HCT116 (cell line): ENCODE results near the gene CCSER1. TPM values are rescaled to one million over a fixed set of nuclear protein-coding genes. Genes with fewer than 3 reads are reported as not detected.

Source experiments
- ATAC-seq: fragments of 200-7000 bp; cut with Tn5 transposase; 2 replicates; pipeline ENCODE4 v1.9.1; 2020; ENCODE audit warnings: mild to moderate bottlenecking, moderate library complexity
- BruUV-seq: library from RNA; stranded (reverse); fragments of 400-500 nt; replicated peaks from 2 replicates; lab custom pipeline; 2021; lab: Mats Ljungman, UMichigan
- CTCF ChIA-PET: fragments of 300-600 bp; sonication (Branson Sonifier 250); formaldehyde crosslinking; loops from one replicate; lab custom pipeline; 2021; ENCODE audit warnings: antibody characterized with exemption; lab: Charles Lee
- POLR2A ChIA-PET: fragments of 300-600, 350-600 bp; sonication (Branson Sonifier 250); formaldehyde crosslinking; loops from one replicate; lab custom pipeline; 2021; ENCODE audit warnings: antibody characterized with exemption; lab: Charles Lee
- RAD21 ChIA-PET, 2 experiments: fragments of 300-600 bp; sonication (Branson Sonifier 250); formaldehyde crosslinking; loops; one replicate each; lab custom pipeline; 2023; ENCODE audit warnings: low total read pairs in 2 of 2; ENCODE audit not compliant: uncharacterized antibody in 2 of 2, unreplicated experiment in 2 of 2, low non-redundant PET in 1 of 2; lab: Charles Lee
- DNase-seq: peaks from one replicate; pipeline ENCODE4 v3.0.0-alpha.2; 2010; ENCODE audit warnings: low read depth, low spot score
- H2AFZ ChIP-seq: fragments of 200-600 bp; shearing (Covaris generic), sonication (generic); 2 replicates; pipeline ENCODE4 v1.6.1; 2017; ENCODE audit warnings: low read depth, mixed run types, mixed read lengths, antibody characterized with exemption, low read length; ENCODE audit not compliant: poor library complexity, severe bottlenecking
- H3K27ac ChIP-seq: 2 replicates; pipeline ENCODE4 v1.5.1; 2012; ENCODE audit warnings: low read depth, low read length
- H3K27me3 ChIP-seq: fragments of 200-600 bp; sonication (generic); 2 replicates; pipeline ENCODE4 v1.6.1; 2016; ENCODE audit warnings: mixed run types, low read length, mixed read lengths; ENCODE audit not compliant: insufficient read depth
- H3K36me3 ChIP-seq, 2 experiments: fragments of 200-500 bp in 1 of 2; fragments of 200-600 bp in 1 of 2; sonication (Bioruptor generic) in 1 of 2; sonication (generic) in 1 of 2; 2 replicates each; pipeline versions ENCODE4 v1.5.1 to v1.6.1; 2014 to 2016; ENCODE audit warnings: low read length in 2 of 2, inconsistent platforms in 1 of 2, mixed read lengths in 1 of 2, mixed run types in 1 of 2; ENCODE audit not compliant: insufficient read depth in 2 of 2, control insufficient read depth in 1 of 2
- H3K4me1 ChIP-seq, 2 experiments: fragments of 200-600 bp in 1 of 2; sonication (generic) in 1 of 2; 2 replicates each; pipeline versions ENCODE4 v1.5.1 to v1.6.1; 2012 to 2017; ENCODE audit warnings: low read length in 2 of 2, inconsistent platforms in 1 of 2, mild to moderate bottlenecking in 1 of 2, mixed read lengths in 1 of 2, mixed run types in 1 of 2, moderate library complexity in 1 of 2; ENCODE audit not compliant: insufficient read depth in 2 of 2, control insufficient read depth in 1 of 2
- H3K4me2 ChIP-seq: fragments of 200-600 bp; sonication (generic); 2 replicates; pipeline ENCODE4 v1.6.1; 2017; ENCODE audit warnings: mixed run types, low read length, mixed read lengths
- H3K4me3 ChIP-seq, 2 experiments: fragments of 200-600 bp in 1 of 2; sonication (generic) in 1 of 2; replicated peaks in 1 of 2; 2 replicates each; pipeline ENCODE4 v1.5.1; 2011 to 2016; ENCODE audit warnings: low read length in 2 of 2, control low read depth in 1 of 2, low read depth in 1 of 2, mild to moderate bottlenecking in 1 of 2, mixed read lengths in 1 of 2, mixed run types in 1 of 2
- H3K79me2 ChIP-seq: fragments of 200-600 bp; sonication (generic); 2 replicates; pipeline ENCODE4 v1.6.1; 2017; ENCODE audit warnings: mild to moderate bottlenecking, mixed run types, low read length, moderate library complexity, mixed read lengths; ENCODE audit not compliant: insufficient read depth
- H3K9ac ChIP-seq: fragments of 200-600 bp; sonication (generic); 2 replicates; pipeline ENCODE4 v1.6.1; 2016; ENCODE audit warnings: low read length, mixed read lengths
- H3K9me2 ChIP-seq: fragments of 200-600 bp; sonication (generic), shearing (Covaris generic); 2 replicates; pipeline ENCODE4 v1.6.1; 2017; ENCODE audit warnings: mixed run types, mild to moderate bottlenecking, moderate library complexity; ENCODE audit not compliant: insufficient read depth
- H3K9me3 ChIP-seq, 2 experiments: fragments of 200-500 bp in 1 of 2; fragments of 200-600 bp in 1 of 2; sonication (Bioruptor generic) in 1 of 2; sonication (generic) in 1 of 2; 2 replicates each; pipeline ENCODE4 v1.6.1; 2014 to 2017; ENCODE audit warnings: low read length in 2 of 2, mixed read lengths in 2 of 2, inconsistent platforms in 1 of 2, low read depth in 1 of 2, mild to moderate bottlenecking in 1 of 2, mixed run types in 1 of 2, moderate library complexity in 1 of 2; ENCODE audit not compliant: control insufficient read depth in 1 of 2, insufficient read depth in 1 of 2
- H4K20me1 ChIP-seq: fragments of 200-600 bp; sonication (generic), shearing (Covaris generic); 2 replicates; pipeline ENCODE4 v1.6.1; 2017; ENCODE audit warnings: mixed run types, mild to moderate bottlenecking, moderate library complexity; ENCODE audit not compliant: insufficient read depth
- CBX3 ChIP-seq: IDR thresholded peaks from 2 replicates; pipeline ENCODE4 v1.6.1; 2012; ENCODE audit warnings: low read depth
- EGR1 ChIP-seq: IDR thresholded peaks from 2 replicates; pipeline ENCODE4 v1.6.1; 2012; ENCODE audit warnings: low read depth
- ELF1 ChIP-seq: IDR thresholded peaks from 2 replicates; pipeline ENCODE4 v1.6.1; 2012; ENCODE audit warnings: low read depth, borderline replicate concordance
- EZH2phosphoT487 ChIP-seq: fragments of 200-600 bp; IDR thresholded peaks from 2 replicates; pipeline ENCODE4 v1.6.1; 2018; ENCODE audit warnings: antibody characterized with exemption, borderline replicate concordance
- FOSL1 ChIP-seq: IDR thresholded peaks from 2 replicates; pipeline ENCODE4 v1.6.1; 2012; ENCODE audit warnings: low read depth
- JUND ChIP-seq: IDR thresholded peaks from 2 replicates; pipeline ENCODE4 v1.6.1; 2012
- POLR2A ChIP-seq: IDR thresholded peaks from 2 replicates; pipeline ENCODE4 v1.7.0; 2011; ENCODE audit warnings: borderline replicate concordance; ENCODE audit not compliant: insufficient read depth, insufficient read length; ENCODE audit errors: extremely low read depth
- POLR2AphosphoS5 ChIP-seq: IDR thresholded peaks from 2 replicates; pipeline ENCODE4 v1.6.1; 2011; ENCODE audit warnings: mild to moderate bottlenecking, low read depth, low read length, moderate library complexity
- SIN3A ChIP-seq: IDR thresholded peaks from 2 replicates; pipeline ENCODE4 v1.6.1; 2012; ENCODE audit warnings: low read depth
- SP1 ChIP-seq: IDR thresholded peaks from 2 replicates; pipeline ENCODE4 v1.6.1; 2012; ENCODE audit warnings: low read depth
- SRF ChIP-seq: IDR thresholded peaks from 2 replicates; pipeline ENCODE4 v1.6.1; 2012; ENCODE audit warnings: low read depth
- intact Hi-C: fragments of 100-400 bp; cut with micrococcal nuclease; formaldehyde crosslinking; loops from 2 replicates; pipeline ENCODE4 v1.10.0; 2022
- total RNA-seq: library from RNA; stranded (reverse); gene quantifications from one replicate; pipeline ENCODE4 v1.2.1, GENCODE V29; 2021; ENCODE audit not compliant: unreplicated experiment
- TF ChIP-seq, protein P1 (sequence below), 3 experiments: fragments of 200-600 bp in 1 of 3; sonication (generic) in 1 of 3; IDR thresholded peaks in 2 of 3; conservative IDR thresholded peaks in 1 of 3; 2 replicates each; pipeline ENCODE4 v1.5.1; 2012 to 2017; ENCODE audit warnings: low read depth in 2 of 3, low read length in 2 of 3, antibody characterized with exemption in 1 of 3, borderline replicate concordance in 1 of 3, control low read depth in 1 of 3, mild to moderate bottlenecking in 1 of 3, mixed read lengths in 1 of 3, mixed run types in 1 of 3, moderate library complexity in 1 of 3; ENCODE audit not compliant: insufficient read depth in 1 of 3
- TF ChIP-seq, protein P2 (sequence below): IDR thresholded peaks from 2 replicates; pipeline ENCODE4 v1.6.1; 2012; ENCODE audit warnings: low read depth
- TF ChIP-seq, protein P3 (sequence below): IDR thresholded peaks from 2 replicates; pipeline ENCODE4 v1.6.1; 2012

CCSER1 gene
- total RNA-seq, 1 experiment from 2014 or later = 6.7 TPM

DNA sequence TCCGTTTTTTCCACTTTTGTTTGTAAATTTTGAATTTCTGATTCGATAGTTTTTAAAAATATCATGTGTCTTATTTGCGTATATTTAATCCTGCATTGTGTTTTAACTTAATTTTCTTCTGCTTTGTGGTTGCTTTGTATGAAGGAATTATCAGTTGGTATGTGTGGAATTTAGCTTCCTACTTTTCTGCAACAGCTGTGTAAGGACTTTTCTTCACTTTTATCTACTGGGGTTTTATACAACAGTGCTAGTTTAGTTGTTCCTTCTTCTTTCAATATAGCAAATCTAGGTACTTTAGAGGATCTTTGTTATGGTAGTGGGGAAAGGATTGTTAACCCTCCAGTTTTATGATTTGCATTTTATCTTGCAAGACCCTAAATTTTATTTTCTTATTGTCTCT is 410.3 kb downstream of the CCSER1 start:
- no TSS peak for BruUV-seq
- intact Hi-C loops = no loop called here
- H3K4me2 ChIP-seq = no peak overlapping the region
- no peaks in the 10 kb centered on the region for H3K27me3 ChIP-seq
- POLR2A ChIA-PET = no interaction called here
- TF ChIP-seq EZH2phosphoT487 (no peak), JUND (no peak), POLR2A (no peak), CBX3 (no peak), EGR1 (no peak)
- TF ChIP-seq, protein P1, sequence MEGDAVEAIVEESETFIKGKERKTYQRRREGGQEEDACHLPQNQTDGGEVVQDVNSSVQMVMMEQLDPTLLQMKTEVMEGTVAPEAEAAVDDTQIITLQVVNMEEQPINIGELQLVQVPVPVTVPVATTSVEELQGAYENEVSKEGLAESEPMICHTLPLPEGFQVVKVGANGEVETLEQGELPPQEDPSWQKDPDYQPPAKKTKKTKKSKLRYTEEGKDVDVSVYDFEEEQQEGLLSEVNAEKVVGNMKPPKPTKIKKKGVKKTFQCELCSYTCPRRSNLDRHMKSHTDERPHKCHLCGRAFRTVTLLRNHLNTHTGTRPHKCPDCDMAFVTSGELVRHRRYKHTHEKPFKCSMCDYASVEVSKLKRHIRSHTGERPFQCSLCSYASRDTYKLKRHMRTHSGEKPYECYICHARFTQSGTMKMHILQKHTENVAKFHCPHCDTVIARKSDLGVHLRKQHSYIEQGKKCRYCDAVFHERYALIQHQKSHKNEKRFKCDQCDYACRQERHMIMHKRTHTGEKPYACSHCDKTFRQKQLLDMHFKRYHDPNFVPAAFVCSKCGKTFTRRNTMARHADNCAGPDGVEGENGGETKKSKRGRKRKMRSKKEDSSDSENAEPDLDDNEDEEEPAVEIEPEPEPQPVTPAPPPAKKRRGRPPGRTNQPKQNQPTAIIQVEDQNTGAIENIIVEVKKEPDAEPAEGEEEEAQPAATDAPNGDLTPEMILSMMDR (IDR thresholded peaks at IDR 0.05 in 2 of 3, conservative IDR thresholded peaks at IDR 0.05 in 1 of 3; ENCODE audit: borderline replicate concordance in 1 of 3, insufficient read depth in 1 of 3, low read depth in 2 of 3, low read length in 2 of 3) = no peak
- DNase-seq (no peak), ATAC-seq (no peak)
- H3K4me1 ChIP-seq = no peaks in the 10 kb centered on the region
- no peak overlapping the region for H2AFZ ChIP-seq
- H3K9ac ChIP-seq = no peak overlapping the region
- RAD21 ChIA-PET = no interaction called here
- H3K36me3 ChIP-seq = no peaks in the 10 kb centered on the region
- no peaks in the 10 kb centered on the region; the same call in 1 of the 2 replicates for H3K9me2 ChIP-seq
- no peaks in the 10 kb centered on the region for H3K9me3 ChIP-seq
- no peak overlapping the region for H3K27ac ChIP-seq
- CTCF ChIA-PET = no interaction called here
- H3K4me3 ChIP-seq = no peak overlapping the region
- H3K79me2 ChIP-seq = no peaks in the 10 kb centered on the region
- no peaks in the 10 kb centered on the region for H4K20me1 ChIP-seq

DNA sequence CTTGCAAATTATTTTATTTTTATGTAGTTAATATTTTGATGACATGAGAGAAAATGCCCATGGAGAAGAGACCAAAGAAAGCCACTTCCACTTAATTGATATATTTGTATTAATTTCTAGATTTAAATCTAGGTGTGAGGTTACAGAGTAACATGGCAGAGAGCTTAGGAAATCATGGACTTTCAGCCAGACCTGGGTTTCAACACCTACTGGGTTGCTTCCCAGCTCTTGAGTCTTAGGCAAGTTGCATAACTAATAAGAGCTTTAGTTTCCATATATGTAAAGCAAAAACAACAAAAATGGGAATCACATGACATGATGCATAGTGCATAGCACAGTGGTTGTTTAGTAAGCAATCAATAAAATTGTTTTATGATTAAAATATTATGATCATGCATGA is 413.3 kb downstream of the CCSER1 start:
- Histone ChIP-seq H3K4me1 (no peaks in the 10 kb centered on the region), H4K20me1 (no peaks in the 10 kb centered on the region), H3K9me2 (no peaks in the 10 kb centered on the region; the same call in 1 of the 2 replicates), H3K4me3 (no peak overlapping the region), H3K9ac (no peak overlapping the region), H3K9me3 (no peaks in the 10 kb centered on the region), H2AFZ (no peak overlapping the region), H3K4me2 (no peak overlapping the region), H3K27ac (no peak overlapping the region), H3K79me2 (no peaks in the 10 kb centered on the region), H3K27me3 (no peaks in the 10 kb centered on the region), H3K36me3 (no peaks in the 10 kb centered on the region)
- DNase-seq (no peak), ATAC-seq (no peak)
- ChIA-PET POLR2A (no interaction called here), CTCF (no interaction called here), RAD21 (no interaction called here)
- intact Hi-C loops = no loop called here
- BruUV-seq = no TSS peak
- TF ChIP-seq SP1 = no peak
- no peak for TF ChIP-seq EGR1
- TF ChIP-seq SIN3A = no peak
- no peak for TF ChIP-seq ELF1
- TF ChIP-seq POLR2AphosphoS5 = no peak
- TF ChIP-seq, protein P2, sequence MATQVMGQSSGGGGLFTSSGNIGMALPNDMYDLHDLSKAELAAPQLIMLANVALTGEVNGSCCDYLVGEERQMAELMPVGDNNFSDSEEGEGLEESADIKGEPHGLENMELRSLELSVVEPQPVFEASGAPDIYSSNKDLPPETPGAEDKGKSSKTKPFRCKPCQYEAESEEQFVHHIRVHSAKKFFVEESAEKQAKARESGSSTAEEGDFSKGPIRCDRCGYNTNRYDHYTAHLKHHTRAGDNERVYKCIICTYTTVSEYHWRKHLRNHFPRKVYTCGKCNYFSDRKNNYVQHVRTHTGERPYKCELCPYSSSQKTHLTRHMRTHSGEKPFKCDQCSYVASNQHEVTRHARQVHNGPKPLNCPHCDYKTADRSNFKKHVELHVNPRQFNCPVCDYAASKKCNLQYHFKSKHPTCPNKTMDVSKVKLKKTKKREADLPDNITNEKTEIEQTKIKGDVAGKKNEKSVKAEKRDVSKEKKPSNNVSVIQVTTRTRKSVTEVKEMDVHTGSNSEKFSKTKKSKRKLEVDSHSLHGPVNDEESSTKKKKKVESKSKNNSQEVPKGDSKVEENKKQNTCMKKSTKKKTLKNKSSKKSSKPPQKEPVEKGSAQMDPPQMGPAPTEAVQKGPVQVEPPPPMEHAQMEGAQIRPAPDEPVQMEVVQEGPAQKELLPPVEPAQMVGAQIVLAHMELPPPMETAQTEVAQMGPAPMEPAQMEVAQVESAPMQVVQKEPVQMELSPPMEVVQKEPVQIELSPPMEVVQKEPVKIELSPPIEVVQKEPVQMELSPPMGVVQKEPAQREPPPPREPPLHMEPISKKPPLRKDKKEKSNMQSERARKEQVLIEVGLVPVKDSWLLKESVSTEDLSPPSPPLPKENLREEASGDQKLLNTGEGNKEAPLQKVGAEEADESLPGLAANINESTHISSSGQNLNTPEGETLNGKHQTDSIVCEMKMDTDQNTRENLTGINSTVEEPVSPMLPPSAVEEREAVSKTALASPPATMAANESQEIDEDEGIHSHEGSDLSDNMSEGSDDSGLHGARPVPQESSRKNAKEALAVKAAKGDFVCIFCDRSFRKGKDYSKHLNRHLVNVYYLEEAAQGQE = no peak
- TF ChIP-seq, protein P3, sequence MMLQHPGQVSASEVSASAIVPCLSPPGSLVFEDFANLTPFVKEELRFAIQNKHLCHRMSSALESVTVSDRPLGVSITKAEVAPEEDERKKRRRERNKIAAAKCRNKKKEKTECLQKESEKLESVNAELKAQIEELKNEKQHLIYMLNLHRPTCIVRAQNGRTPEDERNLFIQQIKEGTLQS = no peak
- TF ChIP-seq FOSL1 = no peak
- TF ChIP-seq SRF = no peak
